GM12874 (cell line): ENCODE data around the gene NCOA1.

Experiments
- TF ChIP-seq, protein P1 (sequence below): IDR thresholded peaks from 2 replicates; pipeline ENCODE4 v1.5.1; 2011; ENCODE audit warnings: low read depth, mild to moderate bottlenecking, control low read depth, low read length, moderate library complexity; ENCODE audit not compliant: insufficient read depth

NCOA1 gene

DNA sequence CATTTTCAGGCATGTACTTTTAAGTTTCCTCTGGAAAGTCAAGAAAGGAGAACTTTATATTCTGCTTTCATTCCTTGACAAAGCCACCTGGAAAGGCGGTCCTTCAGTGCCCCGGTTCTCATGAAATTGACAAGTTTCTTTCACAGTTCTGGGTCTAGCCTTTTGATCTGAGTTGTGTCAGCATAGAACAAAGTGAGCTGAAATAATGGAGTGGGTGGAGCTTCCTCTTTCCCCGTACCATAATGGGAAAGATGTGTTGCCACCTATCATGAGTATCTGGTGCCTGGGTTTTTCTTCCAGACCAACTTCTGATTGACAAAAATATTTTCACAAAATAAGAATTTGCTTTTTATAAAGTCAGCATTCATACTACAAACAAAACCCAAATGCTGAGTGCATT lies 252.9 kb downstream of the NCOA1 start:
- TF ChIP-seq, protein P1, sequence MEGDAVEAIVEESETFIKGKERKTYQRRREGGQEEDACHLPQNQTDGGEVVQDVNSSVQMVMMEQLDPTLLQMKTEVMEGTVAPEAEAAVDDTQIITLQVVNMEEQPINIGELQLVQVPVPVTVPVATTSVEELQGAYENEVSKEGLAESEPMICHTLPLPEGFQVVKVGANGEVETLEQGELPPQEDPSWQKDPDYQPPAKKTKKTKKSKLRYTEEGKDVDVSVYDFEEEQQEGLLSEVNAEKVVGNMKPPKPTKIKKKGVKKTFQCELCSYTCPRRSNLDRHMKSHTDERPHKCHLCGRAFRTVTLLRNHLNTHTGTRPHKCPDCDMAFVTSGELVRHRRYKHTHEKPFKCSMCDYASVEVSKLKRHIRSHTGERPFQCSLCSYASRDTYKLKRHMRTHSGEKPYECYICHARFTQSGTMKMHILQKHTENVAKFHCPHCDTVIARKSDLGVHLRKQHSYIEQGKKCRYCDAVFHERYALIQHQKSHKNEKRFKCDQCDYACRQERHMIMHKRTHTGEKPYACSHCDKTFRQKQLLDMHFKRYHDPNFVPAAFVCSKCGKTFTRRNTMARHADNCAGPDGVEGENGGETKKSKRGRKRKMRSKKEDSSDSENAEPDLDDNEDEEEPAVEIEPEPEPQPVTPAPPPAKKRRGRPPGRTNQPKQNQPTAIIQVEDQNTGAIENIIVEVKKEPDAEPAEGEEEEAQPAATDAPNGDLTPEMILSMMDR, result no peak

- TF ChIP-seq, protein P1, result no peak
Observed at GRCh38 chr2:24744356-24744755, 253.3 kb downstream of the NCOA1 start.

GRCh38 chr2:24745825-24746224 lies 254.8 kb downstream of the NCOA1 start:
- TF ChIP-seq, protein P1, result no peak

GRCh38 chr2:24747299-24747698 lies 256.2 kb downstream of the NCOA1 start:
- TF ChIP-seq, protein P1, result no peak

GRCh38 chr2:24749069-24749691 lies 258.1 kb downstream of the NCOA1 start:
- TF ChIP-seq, protein P1, result no peak

GRCh38 chr2:24754985-24755705 lies 264.1 kb downstream of the NCOA1 start:
- TF ChIP-seq, protein P1, result no peak

DNA sequence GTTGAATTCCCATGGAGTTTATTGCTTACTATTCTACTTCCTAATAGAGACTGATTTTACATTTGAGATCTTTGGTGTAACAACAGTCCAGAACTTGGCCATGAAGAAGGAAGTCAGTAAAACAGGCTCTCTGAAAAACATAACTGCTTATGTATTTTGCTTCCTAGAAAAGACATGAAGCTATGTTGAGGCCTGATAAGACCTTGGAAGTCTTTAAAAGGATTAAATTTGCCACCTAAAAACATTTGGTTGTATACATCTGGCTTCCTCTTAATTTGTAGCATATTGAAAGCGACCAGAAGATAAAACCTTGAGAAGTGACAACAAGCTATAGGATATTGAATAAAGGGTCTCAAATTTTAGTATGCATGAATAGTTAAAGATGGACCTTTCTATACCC lies 265.7 kb downstream of the NCOA1 start:
- TF ChIP-seq, protein P1, result no peak
